DOHH2 (cell line): ENCODE measurements around the gene MAP3K20.

Source experiments
- EZH2phosphoT487 ChIP-seq: fragments of 200-600 bp; sonication (generic); IDR thresholded peaks from 2 replicates; pipeline ENCODE4 v1.6.1; 2017; ENCODE audit warnings: borderline replicate concordance, mild to moderate bottlenecking, antibody characterized with exemption, low read length, moderate library complexity, mixed read lengths
- TF ChIP-seq, protein P1 (sequence below): fragments of 200-600 bp; sonication (generic); IDR thresholded peaks from one replicate; pipeline ENCODE4 v1.5.1; 2014; ENCODE audit warnings: antibody characterized with exemption, mild to moderate bottlenecking, low read depth, low read length; ENCODE audit not compliant: poor library complexity, severe bottlenecking

DNA sequence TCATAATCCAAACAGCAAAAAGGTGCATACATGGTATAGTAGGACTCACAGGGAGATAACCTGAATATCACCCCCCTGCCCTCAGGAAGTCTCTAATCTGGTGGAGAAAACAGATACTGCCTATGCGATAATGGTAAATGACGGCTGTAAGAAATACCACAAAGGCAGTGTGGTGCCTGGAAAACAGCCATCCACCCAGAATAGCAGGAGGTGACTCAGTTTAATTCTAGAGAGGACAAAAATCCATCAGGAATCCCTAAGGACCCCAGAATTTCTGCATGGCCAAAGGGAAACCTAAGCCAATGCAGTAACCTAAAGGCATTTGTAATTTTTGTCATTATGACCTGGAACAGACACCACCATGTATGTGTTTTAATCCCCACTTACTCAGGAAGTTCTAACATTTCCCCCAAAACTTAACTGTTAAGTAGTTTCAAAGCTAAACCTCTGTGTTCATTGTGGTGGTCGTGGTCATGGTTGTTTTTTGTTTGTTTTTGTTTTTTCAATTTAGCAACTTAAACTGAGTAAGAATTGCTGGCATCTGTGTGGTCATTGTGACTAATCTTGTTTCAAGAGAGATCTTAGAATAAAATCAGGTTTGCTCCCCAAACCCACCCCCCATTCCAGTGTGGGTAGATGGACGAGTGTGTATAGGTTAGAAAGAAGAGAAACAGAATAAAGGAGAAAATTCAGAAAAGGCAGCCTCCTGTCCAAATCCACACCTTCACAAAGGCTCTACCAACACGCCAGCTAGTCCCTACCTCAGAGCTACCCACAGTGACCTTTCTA lies 157.5 kb downstream of the MAP3K20 start:
- TF ChIP-seq, protein P1, sequence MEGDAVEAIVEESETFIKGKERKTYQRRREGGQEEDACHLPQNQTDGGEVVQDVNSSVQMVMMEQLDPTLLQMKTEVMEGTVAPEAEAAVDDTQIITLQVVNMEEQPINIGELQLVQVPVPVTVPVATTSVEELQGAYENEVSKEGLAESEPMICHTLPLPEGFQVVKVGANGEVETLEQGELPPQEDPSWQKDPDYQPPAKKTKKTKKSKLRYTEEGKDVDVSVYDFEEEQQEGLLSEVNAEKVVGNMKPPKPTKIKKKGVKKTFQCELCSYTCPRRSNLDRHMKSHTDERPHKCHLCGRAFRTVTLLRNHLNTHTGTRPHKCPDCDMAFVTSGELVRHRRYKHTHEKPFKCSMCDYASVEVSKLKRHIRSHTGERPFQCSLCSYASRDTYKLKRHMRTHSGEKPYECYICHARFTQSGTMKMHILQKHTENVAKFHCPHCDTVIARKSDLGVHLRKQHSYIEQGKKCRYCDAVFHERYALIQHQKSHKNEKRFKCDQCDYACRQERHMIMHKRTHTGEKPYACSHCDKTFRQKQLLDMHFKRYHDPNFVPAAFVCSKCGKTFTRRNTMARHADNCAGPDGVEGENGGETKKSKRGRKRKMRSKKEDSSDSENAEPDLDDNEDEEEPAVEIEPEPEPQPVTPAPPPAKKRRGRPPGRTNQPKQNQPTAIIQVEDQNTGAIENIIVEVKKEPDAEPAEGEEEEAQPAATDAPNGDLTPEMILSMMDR = no peak
- TF ChIP-seq EZH2phosphoT487 = no peak
